Colon (tissue), 2 donors: ENCODE results near the gene CDHR5.

Experiments used
- FAIRE-seq: peaks from 2 replicates; lab custom pipeline; 2012; peaks lifted over from hg19 to GRCh38; lab: Jason Lieb, UNC
- donor health status: control.
- donor health status: control.

The CDHR5 gene

GRCh38 chr11:610146-610801 is 14.5 kb downstream of the CDHR5 start:
- no peak for FAIRE-seq

- FAIRE-seq, result no peak
Observed at GRCh38 chr11:609341-609811, 15.4 kb downstream of the CDHR5 start.

GRCh38 chr11:608791-609251 is 15.9 kb downstream of the CDHR5 start:
- FAIRE-seq, result no peak

GRCh38 chr11:607971-608659 is 16.6 kb downstream of the CDHR5 start:
- no peak for FAIRE-seq

GRCh38 chr11:607020-607780 is 17.6 kb downstream of the CDHR5 start:
- no peak for FAIRE-seq

GRCh38 chr11:606245-606644 is 18.5 kb downstream of the CDHR5 start:
- no peak for FAIRE-seq

- FAIRE-seq, result no peak
Observed at GRCh38 chr11:605286-606129, 19.2 kb downstream of the CDHR5 start.

GRCh38 chr11:603154-603553 is 21.6 kb downstream of the CDHR5 start:
- FAIRE-seq, result no peak

GRCh38 chr11:601573-602245 is 23.0 kb downstream of the CDHR5 start:
- no peak for FAIRE-seq

- no peak for FAIRE-seq
Observed at GRCh38 chr11:598005-598680, 26.6 kb downstream of the CDHR5 start.

- no peak for FAIRE-seq
Observed at GRCh38 chr11:597166-597725, 27.5 kb downstream of the CDHR5 start.

- FAIRE-seq, result no peak
Observed at GRCh38 chr11:596374-596773, 28.4 kb downstream of the CDHR5 start.

GRCh38 chr11:595400-595799 is 29.4 kb downstream of the CDHR5 start:
- no peak for FAIRE-seq

GRCh38 chr11:593347-593746 is 31.4 kb downstream of the CDHR5 start:
- FAIRE-seq, result no peak

- FAIRE-seq, result no peak
Observed at GRCh38 chr11:592918-593317, 31.8 kb downstream of the CDHR5 start.

- no peak for FAIRE-seq
Observed at GRCh38 chr11:592501-592900, 32.3 kb downstream of the CDHR5 start.

- no peak for FAIRE-seq
Observed at GRCh38 chr11:590997-591396, 33.8 kb downstream of the CDHR5 start.

GRCh38 chr11:589798-590197 is 35.0 kb downstream of the CDHR5 start:
- no peak for FAIRE-seq

- FAIRE-seq, result no peak
Observed at GRCh38 chr11:587978-588380, 36.8 kb downstream of the CDHR5 start.

- FAIRE-seq, result no peak
Observed at GRCh38 chr11:587546-587945, 37.2 kb downstream of the CDHR5 start.
